PC-9 (cell line): ENCODE measurements around the gene SRSF1.

Experiments
- EZH2 ChIP-seq: fragments of 200-600 bp; sonication (generic); IDR thresholded peaks from 2 replicates; pipeline ENCODE4 v1.8.0; 2017; ENCODE audit warnings: antibody characterized with exemption, low read depth
- TF ChIP-seq, protein P1 (sequence below): fragments of 200-600 bp; sonication (generic); conservative IDR thresholded peaks from 2 replicates; pipeline ENCODE4 v1.6.1; 2017; ENCODE audit warnings: mixed run types, antibody characterized with exemption, mild to moderate bottlenecking, moderate library complexity

DNA sequence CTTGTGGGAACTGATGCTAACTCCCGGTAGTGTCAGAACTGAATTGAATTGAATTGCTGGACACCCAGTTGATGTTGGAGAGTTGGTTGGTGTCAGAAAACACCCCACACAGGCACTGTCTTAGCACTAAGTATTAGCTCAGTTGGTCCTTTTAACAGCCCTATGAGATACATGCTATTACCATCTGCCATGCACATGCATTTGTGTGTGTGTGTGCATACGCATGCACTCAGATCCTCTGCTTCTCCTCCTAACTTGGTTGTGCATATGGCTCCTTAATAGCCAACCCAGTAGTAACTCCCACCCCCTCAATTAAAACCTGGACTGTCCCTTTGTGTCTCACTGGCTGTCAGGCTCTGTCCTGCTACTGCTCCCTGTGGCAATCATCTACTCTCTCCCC, 43.9 kb upstream of the SRSF1 start:
- no peak for TF ChIP-seq EZH2
- TF ChIP-seq, protein P1, sequence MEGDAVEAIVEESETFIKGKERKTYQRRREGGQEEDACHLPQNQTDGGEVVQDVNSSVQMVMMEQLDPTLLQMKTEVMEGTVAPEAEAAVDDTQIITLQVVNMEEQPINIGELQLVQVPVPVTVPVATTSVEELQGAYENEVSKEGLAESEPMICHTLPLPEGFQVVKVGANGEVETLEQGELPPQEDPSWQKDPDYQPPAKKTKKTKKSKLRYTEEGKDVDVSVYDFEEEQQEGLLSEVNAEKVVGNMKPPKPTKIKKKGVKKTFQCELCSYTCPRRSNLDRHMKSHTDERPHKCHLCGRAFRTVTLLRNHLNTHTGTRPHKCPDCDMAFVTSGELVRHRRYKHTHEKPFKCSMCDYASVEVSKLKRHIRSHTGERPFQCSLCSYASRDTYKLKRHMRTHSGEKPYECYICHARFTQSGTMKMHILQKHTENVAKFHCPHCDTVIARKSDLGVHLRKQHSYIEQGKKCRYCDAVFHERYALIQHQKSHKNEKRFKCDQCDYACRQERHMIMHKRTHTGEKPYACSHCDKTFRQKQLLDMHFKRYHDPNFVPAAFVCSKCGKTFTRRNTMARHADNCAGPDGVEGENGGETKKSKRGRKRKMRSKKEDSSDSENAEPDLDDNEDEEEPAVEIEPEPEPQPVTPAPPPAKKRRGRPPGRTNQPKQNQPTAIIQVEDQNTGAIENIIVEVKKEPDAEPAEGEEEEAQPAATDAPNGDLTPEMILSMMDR = no peak
